ENCODE measurements around the gene TADA3. TPM values are rescaled to one million over a fixed set of nuclear protein-coding genes. Genes with fewer than 3 reads are reported as not detected.
A peak's percentile ranks its signal among the peaks of the same experiment; 100 is the strongest.

TADA3 gene
- total and polyA plus RNA-seq, 2 donors (not counting 1 experiment from before 2014, with no cell fraction given) = 51.2 to 87.9 TPM

GRCh38 chr3:9739181-9739580 lies 53.1 kb downstream of the TADA3 start:
- Histone ChIP-seq H3K9me3 (ENCODE audit: control insufficient read depth, insufficient read depth, low read depth, low read length) (no peaks in the 10 kb centered on the region), H3K79me2 (ENCODE audit: control insufficient read depth, insufficient read depth, low read length) (peaks cover 16% of the 10 kb centered on the region), H3K4me3 (replicated peaks in 1 of 4; ENCODE audit: control extremely low read depth in 1 of 4, insufficient read depth in 1 of 4, low read depth in 3 of 4, low read length in 4 of 4) (no peak overlapping the region), H3K4me2 (ENCODE audit: extremely low read depth, insufficient read depth, low read length) (no peak overlapping the region), H3K9ac (ENCODE audit: insufficient read depth, low read length) (no peak overlapping the region), H3K27ac (ENCODE audit: insufficient read depth, low read length) (no peak overlapping the region), H4K20me1 (ENCODE audit: control insufficient read depth, extremely low read depth, insufficient read depth, low read length) (no peaks in the 10 kb centered on the region), H3K27me3 (ENCODE audit: control insufficient read depth, insufficient read depth, low read length) (no peaks in the 10 kb centered on the region), H3K4me1 (ENCODE audit: control insufficient read depth, extremely low read depth, insufficient read depth, low read length) (no peaks in the 10 kb centered on the region), H3K36me3 (ENCODE audit: control insufficient read depth, insufficient read depth, low read length) (peaks cover 56% of the 10 kb centered on the region), H2AFZ (ENCODE audit: low read length) (no peak overlapping the region)
- DNase-seq (ENCODE audit: low read depth in 2 of 2) = no peak
- no peak for TF ChIP-seq EZH2 (IDR thresholded peaks at IDR 0.05; ENCODE audit: low read length, missing control alignments)
- TF ChIP-seq CTCF (conservative IDR thresholded peaks at IDR 0.05 in 1 of 2, IDR thresholded peaks at IDR 0.05 in 1 of 2; ENCODE audit: low read depth in 1 of 2, low read length in 2 of 2) = no peak

GRCh38 chr3:9736831-9737230 lies 55.4 kb downstream of the TADA3 start:
- no peaks in the 10 kb centered on the region for H4K20me1 ChIP-seq (ENCODE audit: control insufficient read depth, extremely low read depth, insufficient read depth, low read length)
- peaks cover 39% of the 10 kb centered on the region for H3K79me2 ChIP-seq (ENCODE audit: control insufficient read depth, insufficient read depth, low read length)

GRCh38 chr3:9732740-9733115 lies 59.5 kb downstream of the TADA3 start:
- Histone ChIP-seq H3K9ac (ENCODE audit: insufficient read depth, low read length) (peak overlapping the region; percentile 100), H3K9me3 (ENCODE audit: control insufficient read depth, insufficient read depth, low read depth, low read length) (no peaks in the 10 kb centered on the region), H2AFZ (ENCODE audit: low read length) (no peak overlapping the region), H3K4me2 (ENCODE audit: extremely low read depth, insufficient read depth, low read length) (peak overlapping the region; percentile 93), H4K20me1 (ENCODE audit: control insufficient read depth, extremely low read depth, insufficient read depth, low read length) (no peaks in the 10 kb centered on the region), H3K79me2 (ENCODE audit: control insufficient read depth, insufficient read depth, low read length) (peaks cover 35% of the 10 kb centered on the region), H3K27ac (ENCODE audit: insufficient read depth, low read length) (peak overlapping the region; percentile 99), H3K4me1 (ENCODE audit: control insufficient read depth, extremely low read depth, insufficient read depth, low read length) (peaks cover 5% of the 10 kb centered on the region), H3K4me3 (replicated peaks in 1 of 4; ENCODE audit: control extremely low read depth in 1 of 4, insufficient read depth in 1 of 4, low read depth in 3 of 4, low read length in 4 of 4) (peak overlapping the region; percentile 51 to 92 (median 80)), H3K36me3 (ENCODE audit: control insufficient read depth, insufficient read depth, low read length) (peaks cover 10% of the 10 kb centered on the region), H3K27me3 (ENCODE audit: control insufficient read depth, insufficient read depth, low read length) (no peaks in the 10 kb centered on the region)
- no peak for DNase-seq (ENCODE audit: low read depth in 2 of 2)
- TF ChIP-seq CTCF (conservative IDR thresholded peaks at IDR 0.05 in 1 of 2, IDR thresholded peaks at IDR 0.05 in 1 of 2; ENCODE audit: low read depth in 1 of 2, low read length in 2 of 2) (no peak), EZH2 (IDR thresholded peaks at IDR 0.05; ENCODE audit: low read length, missing control alignments) (no peak)

More at GRCh38 chr3:9736831-9737230, 55.4 kb downstream of the TADA3 start:
- Histone ChIP-seq H2AFZ (ENCODE audit: low read length) (no peak overlapping the region), H3K4me3 (replicated peaks in 1 of 4; ENCODE audit: control extremely low read depth in 1 of 4, insufficient read depth in 1 of 4, low read depth in 3 of 4, low read length in 4 of 4) (no peak overlapping the region), H3K4me2 (ENCODE audit: extremely low read depth, insufficient read depth, low read length) (no peak overlapping the region), H3K9ac (ENCODE audit: insufficient read depth, low read length) (no peak overlapping the region), H3K27me3 (ENCODE audit: control insufficient read depth, insufficient read depth, low read length) (no peaks in the 10 kb centered on the region), H3K36me3 (ENCODE audit: control insufficient read depth, insufficient read depth, low read length) (peaks cover 39% of the 10 kb centered on the region), H3K9me3 (ENCODE audit: control insufficient read depth, insufficient read depth, low read depth, low read length) (no peaks in the 10 kb centered on the region), H3K27ac (ENCODE audit: insufficient read depth, low read length) (no peak overlapping the region), H3K4me1 (ENCODE audit: control insufficient read depth, extremely low read depth, insufficient read depth, low read length) (peaks cover 5% of the 10 kb centered on the region)
- DNase-seq (ENCODE audit: low read depth in 2 of 2) = no peak
- TF ChIP-seq CTCF (conservative IDR thresholded peaks at IDR 0.05 in 1 of 2, IDR thresholded peaks at IDR 0.05 in 1 of 2; ENCODE audit: low read depth in 1 of 2, low read length in 2 of 2) = no peak
- no peak for TF ChIP-seq EZH2 (IDR thresholded peaks at IDR 0.05; ENCODE audit: low read length, missing control alignments)

Measured in fibroblast of lung (primary cell).